NB4 (cell line): Measurements from ENCODE around the gene NTRK3.

Source experiments
- POLR2A ChIP-seq: IDR thresholded peaks from 2 replicates; pipeline ENCODE4 v1.6.1; 2011; ENCODE audit warnings: mild to moderate bottlenecking; ENCODE audit not compliant: insufficient read length; ENCODE audit errors: extremely low read depth
- TF ChIP-seq, protein P1 (sequence below): IDR thresholded peaks from 2 replicates; pipeline ENCODE4 v1.6.1; 2011; ENCODE audit warnings: low read depth, low read length

DNA sequence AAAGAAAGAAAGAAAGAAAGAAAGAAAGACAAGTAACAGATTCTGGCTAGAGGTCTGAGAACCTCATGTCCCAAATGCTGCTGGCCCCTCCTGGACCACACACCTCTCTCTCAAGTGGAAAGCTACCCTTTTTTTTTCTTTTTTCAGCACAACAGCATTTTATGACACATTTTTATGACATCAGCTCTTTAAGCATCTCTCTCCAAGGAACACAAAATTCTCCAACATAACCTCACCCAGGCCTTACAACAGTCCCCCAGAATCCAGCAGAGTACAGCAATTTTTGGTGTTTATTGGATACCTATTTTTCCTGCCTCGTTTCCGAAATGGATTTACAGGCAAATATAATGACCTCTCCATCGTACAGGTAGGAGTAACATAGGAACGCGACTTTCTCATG, 11.2 kb upstream of the NTRK3 start:
- TF ChIP-seq, protein P1, sequence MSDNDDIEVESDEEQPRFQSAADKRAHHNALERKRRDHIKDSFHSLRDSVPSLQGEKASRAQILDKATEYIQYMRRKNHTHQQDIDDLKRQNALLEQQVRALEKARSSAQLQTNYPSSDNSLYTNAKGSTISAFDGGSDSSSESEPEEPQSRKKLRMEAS: no peak
- no peak for TF ChIP-seq POLR2A
